Measurements from ENCODE around the gene AQP10. TPM values are rescaled to one million over a fixed set of nuclear protein-coding genes. Genes with fewer than 3 reads are reported as not detected.

Gene AQP10
- total RNA-seq, 1 experiment from 2014 or later = 0.50 TPM

DNA sequence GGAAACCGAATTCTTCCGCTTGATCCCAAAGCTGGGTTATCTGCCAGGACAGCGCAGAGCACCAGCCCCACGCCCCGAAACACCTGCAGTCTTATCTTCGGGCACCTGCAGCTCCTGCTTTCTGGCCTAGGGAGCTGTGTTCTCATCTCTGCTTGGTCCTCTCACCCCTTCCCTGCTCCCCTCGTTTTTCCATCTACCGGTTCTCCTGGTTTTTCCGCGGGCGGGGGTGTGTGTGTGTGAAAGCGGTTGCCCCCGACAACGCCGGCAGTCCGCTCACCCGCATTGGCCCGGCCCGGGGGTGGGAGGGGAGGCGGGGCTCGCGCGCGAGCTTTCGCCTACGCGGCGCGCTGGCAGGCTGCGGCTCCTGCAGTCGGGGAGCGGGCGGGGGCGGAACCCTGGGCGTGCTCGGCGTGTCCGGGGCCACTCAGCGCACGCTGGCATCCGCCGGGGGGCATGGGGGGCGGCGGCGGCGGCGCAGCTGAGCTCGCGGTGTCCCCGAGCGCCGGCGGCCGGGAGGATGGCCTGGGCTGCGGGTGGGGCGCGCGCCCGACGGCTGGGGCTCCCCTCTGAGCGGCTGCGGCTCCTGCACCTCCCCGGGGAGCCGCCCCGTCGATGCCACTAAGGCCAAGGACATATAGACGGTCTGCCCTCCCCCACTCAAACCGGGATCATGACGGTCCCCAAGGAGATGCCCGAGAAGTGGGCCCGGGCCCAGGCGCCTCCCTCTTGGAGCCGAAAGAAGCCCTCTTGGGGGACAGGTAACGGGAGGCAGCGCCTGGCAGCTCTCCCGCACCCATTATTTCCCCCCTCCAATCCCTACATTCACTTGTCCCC lies 7.6 kb downstream of the AQP10 start:
- BruUV-seq (replicated peaks) = no TSS peak
- ChIA-PET POLR2A (interaction anchor here (0.5 to 0.7 kb wide), 2 partner anchors 25 to 310 kb away, joined by 4 to 5 read pairs; no protein-coding TSS in a partner anchor), CTCF (interaction anchor here (0.6 to 0.7 kb wide), 2 partner anchors 77 to 129 kb away, joined by 4 read pairs; no protein-coding TSS in a partner anchor)
- Mint-ChIP-seq H3K36me3 (ENCODE audit: insufficient read depth, unreplicated experiment) (no peaks in the 10 kb centered on the region), H3K4me1 (ENCODE audit: low read depth, unreplicated experiment) (peaks cover 21% of the 10 kb centered on the region), H3K27me3 (ENCODE audit: insufficient read depth, unreplicated experiment) (no peaks in the 10 kb centered on the region), H3K27ac (ENCODE audit: unreplicated experiment) (no peak overlapping the region), H3K9me3 (ENCODE audit: unreplicated experiment) (no peaks in the 10 kb centered on the region), H3K4me3 (ENCODE audit: unreplicated experiment) (peak overlapping the region; percentile 73)
- Histone ChIP-seq H3K36me3 (ENCODE audit: control insufficient read depth, insufficient read depth, low read length) (no peaks in the 10 kb centered on the region), H3K4me1 (peaks cover 6% of the 10 kb centered on the region; the same call in 1 of the 2 replicates), H3K9me3 (no peaks in the 10 kb centered on the region), H3K27me3 (replicated peaks; ENCODE audit: control insufficient read depth, insufficient read depth, low read length) (no peaks in the 10 kb centered on the region), H3K4me3 (ENCODE audit: low read depth, low read length) (peak overlapping the region; percentile 51)
- intact Hi-C loops (cut with micrococcal nuclease; ENCODE audit: unreplicated experiment) = no loop called here
- TF ChIP-seq, protein P1, sequence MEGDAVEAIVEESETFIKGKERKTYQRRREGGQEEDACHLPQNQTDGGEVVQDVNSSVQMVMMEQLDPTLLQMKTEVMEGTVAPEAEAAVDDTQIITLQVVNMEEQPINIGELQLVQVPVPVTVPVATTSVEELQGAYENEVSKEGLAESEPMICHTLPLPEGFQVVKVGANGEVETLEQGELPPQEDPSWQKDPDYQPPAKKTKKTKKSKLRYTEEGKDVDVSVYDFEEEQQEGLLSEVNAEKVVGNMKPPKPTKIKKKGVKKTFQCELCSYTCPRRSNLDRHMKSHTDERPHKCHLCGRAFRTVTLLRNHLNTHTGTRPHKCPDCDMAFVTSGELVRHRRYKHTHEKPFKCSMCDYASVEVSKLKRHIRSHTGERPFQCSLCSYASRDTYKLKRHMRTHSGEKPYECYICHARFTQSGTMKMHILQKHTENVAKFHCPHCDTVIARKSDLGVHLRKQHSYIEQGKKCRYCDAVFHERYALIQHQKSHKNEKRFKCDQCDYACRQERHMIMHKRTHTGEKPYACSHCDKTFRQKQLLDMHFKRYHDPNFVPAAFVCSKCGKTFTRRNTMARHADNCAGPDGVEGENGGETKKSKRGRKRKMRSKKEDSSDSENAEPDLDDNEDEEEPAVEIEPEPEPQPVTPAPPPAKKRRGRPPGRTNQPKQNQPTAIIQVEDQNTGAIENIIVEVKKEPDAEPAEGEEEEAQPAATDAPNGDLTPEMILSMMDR (IDR thresholded peaks at IDR 0.05; ENCODE audit: insufficient read depth in 1 of 2, low read depth in 1 of 2, low read length in 1 of 2, severe bottlenecking in 1 of 2, unreplicated experiment in 1 of 2) = no peak
- DNase-seq = peak; percentile 57 to 77

DNA sequence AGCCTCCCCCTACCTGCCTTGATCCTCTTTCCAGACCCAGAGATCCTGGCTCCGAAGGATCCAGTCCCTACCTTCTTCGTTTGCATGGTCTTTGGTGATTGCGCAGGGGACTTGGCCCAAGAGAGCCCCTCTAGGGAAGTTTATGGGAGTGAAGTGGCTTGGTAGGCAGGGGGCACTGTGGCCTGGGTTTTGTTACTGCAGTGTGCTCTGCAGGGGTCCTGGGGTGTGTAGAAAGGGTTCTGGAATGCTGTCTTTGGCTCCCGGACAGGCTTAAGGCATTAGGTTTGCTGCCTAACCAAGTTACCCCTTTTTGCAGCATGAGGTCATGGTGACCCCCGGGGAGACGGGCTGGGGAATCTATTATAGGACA lies 8.2 kb downstream of the AQP10 start:
- Histone ChIP-seq H3K27me3 (replicated peaks; ENCODE audit: control insufficient read depth, insufficient read depth, low read length) (no peaks in the 10 kb centered on the region), H3K9me3 (no peaks in the 10 kb centered on the region), H3K36me3 (ENCODE audit: control insufficient read depth, insufficient read depth, low read length) (no peaks in the 10 kb centered on the region), H3K4me3 (ENCODE audit: low read depth, low read length) (no peak overlapping the region; the same call in 1 of the 2 replicates), H3K4me1 (peaks cover 12% of the 10 kb centered on the region)
- H3K4me3 Mint-ChIP-seq (ENCODE audit: unreplicated experiment) = peak overlapping the region; percentile 73
- H3K36me3 Mint-ChIP-seq (ENCODE audit: insufficient read depth, unreplicated experiment) = peaks cover 5% of the 10 kb centered on the region
- POLR2A ChIA-PET = interaction anchor here (0.6 kb wide), 1 partner anchor 558 kb away, joined by 3 read pairs; no protein-coding TSS in a partner anchor
- CTCF ChIA-PET = interaction anchor here (0.6 to 1.1 kb wide), 2 partner anchors 130 to 138 kb away, joined by 3 to 4 read pairs; no protein-coding TSS in a partner anchor
- no TSS peak for BruUV-seq (replicated peaks)
- TF ChIP-seq, protein P1 (IDR thresholded peaks at IDR 0.05; ENCODE audit: insufficient read depth in 1 of 2, low read depth in 1 of 2, low read length in 1 of 2, severe bottlenecking in 1 of 2, unreplicated experiment in 1 of 2) = peak in 1 of 2 experiments; percentile 30
- no peaks in the 10 kb centered on the region for H3K27me3 Mint-ChIP-seq (ENCODE audit: insufficient read depth, unreplicated experiment)
- no peak overlapping the region for H3K27ac Mint-ChIP-seq (ENCODE audit: unreplicated experiment)
- intact Hi-C loops (cut with micrococcal nuclease; ENCODE audit: unreplicated experiment) = no loop called here
- DNase-seq = no peak
- H3K9me3 Mint-ChIP-seq (ENCODE audit: unreplicated experiment) = no peaks in the 10 kb centered on the region
- H3K4me1 Mint-ChIP-seq (ENCODE audit: low read depth, unreplicated experiment) = peaks cover 27% of the 10 kb centered on the region

DNA sequence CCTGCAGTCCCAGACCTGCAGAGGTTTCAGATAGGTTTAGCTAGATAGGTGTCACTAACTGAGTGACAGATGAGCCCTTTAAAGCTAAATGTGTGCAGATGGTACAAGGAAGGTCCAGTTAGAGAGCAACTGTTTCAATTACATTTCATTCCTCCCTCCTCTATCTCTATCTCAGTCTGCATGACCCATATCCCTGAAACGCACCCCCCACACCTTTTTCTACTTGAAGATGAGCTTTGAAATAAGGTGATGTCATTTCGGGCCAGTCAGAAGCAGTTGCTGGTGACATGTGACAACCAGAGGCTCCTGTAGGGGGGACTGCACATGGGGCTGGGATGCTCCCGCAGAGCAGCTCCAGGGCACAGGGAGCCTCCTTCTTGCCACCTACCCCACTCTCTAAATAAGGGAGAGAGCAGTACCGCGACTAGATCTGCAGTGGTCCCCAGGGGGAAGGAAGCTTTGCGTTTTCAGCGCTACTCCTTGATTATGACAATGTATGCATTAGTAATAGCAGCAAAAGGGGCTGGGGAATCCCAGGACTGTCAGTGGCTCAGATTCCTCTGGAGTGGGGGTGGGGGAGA lies 8.7 kb downstream of the AQP10 start:
- peaks cover 32% of the 10 kb centered on the region for H3K4me1 Mint-ChIP-seq (ENCODE audit: low read depth, unreplicated experiment)
- ChIA-PET CTCF (interaction anchor here (0.6 to 1.1 kb wide), 2 partner anchors 53 to 137 kb away, joined by 3 to 7 read pairs; no protein-coding TSS in a partner anchor), POLR2A (interaction anchor here (0.6 kb wide), 1 partner anchor 559 kb away, joined by 3 read pairs; no protein-coding TSS in a partner anchor)
- H3K27ac Mint-ChIP-seq (ENCODE audit: unreplicated experiment) = no peak overlapping the region
- TF ChIP-seq, protein P1 (IDR thresholded peaks at IDR 0.05; ENCODE audit: insufficient read depth in 1 of 2, low read depth in 1 of 2, low read length in 1 of 2, severe bottlenecking in 1 of 2, unreplicated experiment in 1 of 2) = no peak
- Histone ChIP-seq H3K27me3 (replicated peaks; ENCODE audit: control insufficient read depth, insufficient read depth, low read length) (no peaks in the 10 kb centered on the region), H3K4me3 (ENCODE audit: low read depth, low read length) (no peak overlapping the region), H3K9me3 (no peaks in the 10 kb centered on the region), H3K4me1 (peaks cover 13% of the 10 kb centered on the region), H3K36me3 (ENCODE audit: control insufficient read depth, insufficient read depth, low read length) (no peaks in the 10 kb centered on the region)
- no peaks in the 10 kb centered on the region for H3K27me3 Mint-ChIP-seq (ENCODE audit: insufficient read depth, unreplicated experiment)
- peaks cover 6% of the 10 kb centered on the region for H3K36me3 Mint-ChIP-seq (ENCODE audit: insufficient read depth, unreplicated experiment)
- intact Hi-C loops (cut with micrococcal nuclease; ENCODE audit: unreplicated experiment) = no loop called here
- no peak for DNase-seq
- H3K4me3 Mint-ChIP-seq (ENCODE audit: unreplicated experiment) = peak overlapping the region; percentile 73
- H3K9me3 Mint-ChIP-seq (ENCODE audit: unreplicated experiment) = no peaks in the 10 kb centered on the region
- no TSS peak for BruUV-seq (replicated peaks)

All from Caco-2 (cell line).